ENCODE data around the gene CD209. TPM values are rescaled to one million over a fixed set of nuclear protein-coding genes. Genes with fewer than 3 reads are reported as not detected.
A peak's percentile ranks its signal among the peaks of the same experiment; 100 is the strongest.

The CD209 gene
- total RNA-seq, 6 donors from 2014 or later: 0.55 to 14.8 (median 1.7) TPM

DNA sequence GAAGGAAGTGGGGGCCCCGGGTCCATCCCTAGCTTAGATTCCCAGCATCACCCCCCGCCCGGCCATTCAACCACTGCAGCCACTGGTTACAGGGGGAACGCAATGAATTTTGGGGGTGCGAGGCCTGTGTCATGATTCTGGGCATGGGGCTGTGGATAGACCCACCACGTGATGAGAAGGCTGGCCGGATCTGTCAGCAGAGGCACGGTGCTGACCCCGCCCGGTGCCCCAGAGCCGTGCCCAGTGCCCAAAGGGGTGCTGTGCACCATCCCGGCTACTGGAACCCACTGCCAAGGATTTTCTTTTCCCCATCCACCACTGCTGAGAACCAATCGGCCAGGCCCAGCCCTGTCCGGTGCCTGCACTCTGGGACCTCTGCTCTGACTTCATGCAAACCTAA, 43.1 kb upstream of the CD209 start:
- no peak for ATAC-seq (ENCODE audit: low FRiP score in 2 of 2)
- peak in 1 of 2 donors; percentile 72 for DNase-seq
- no peaks in the 10 kb centered on the region for H3K36me3 ChIP-seq
- WGBS, 2 donors: 88 to 99% methylated on average over 10 to 14 of the region's 14 CpGs
- H3K4me1 ChIP-seq: peaks cover 9 to 25% (median 21%) of the 10 kb centered on the region in 4 donors
- TF ChIP-seq POLR2AphosphoS5 (IDR thresholded peaks at IDR 0.05) (no peak), POLR2A (IDR thresholded peaks at IDR 0.05) (no peak), EP300 (IDR thresholded peaks at IDR 0.05) (no peak)
- TF ChIP-seq, protein P1, sequence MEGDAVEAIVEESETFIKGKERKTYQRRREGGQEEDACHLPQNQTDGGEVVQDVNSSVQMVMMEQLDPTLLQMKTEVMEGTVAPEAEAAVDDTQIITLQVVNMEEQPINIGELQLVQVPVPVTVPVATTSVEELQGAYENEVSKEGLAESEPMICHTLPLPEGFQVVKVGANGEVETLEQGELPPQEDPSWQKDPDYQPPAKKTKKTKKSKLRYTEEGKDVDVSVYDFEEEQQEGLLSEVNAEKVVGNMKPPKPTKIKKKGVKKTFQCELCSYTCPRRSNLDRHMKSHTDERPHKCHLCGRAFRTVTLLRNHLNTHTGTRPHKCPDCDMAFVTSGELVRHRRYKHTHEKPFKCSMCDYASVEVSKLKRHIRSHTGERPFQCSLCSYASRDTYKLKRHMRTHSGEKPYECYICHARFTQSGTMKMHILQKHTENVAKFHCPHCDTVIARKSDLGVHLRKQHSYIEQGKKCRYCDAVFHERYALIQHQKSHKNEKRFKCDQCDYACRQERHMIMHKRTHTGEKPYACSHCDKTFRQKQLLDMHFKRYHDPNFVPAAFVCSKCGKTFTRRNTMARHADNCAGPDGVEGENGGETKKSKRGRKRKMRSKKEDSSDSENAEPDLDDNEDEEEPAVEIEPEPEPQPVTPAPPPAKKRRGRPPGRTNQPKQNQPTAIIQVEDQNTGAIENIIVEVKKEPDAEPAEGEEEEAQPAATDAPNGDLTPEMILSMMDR (IDR thresholded peaks at IDR 0.05): no peak
- peaks cover 0 to 24% (median 14%) of the 10 kb centered on the region in 4 donors for H3K27me3 ChIP-seq
- H3K27ac ChIP-seq: no peak overlapping the region
- no peak overlapping the region for H3K4me3 ChIP-seq
- no peaks in the 10 kb centered on the region for H3K9me3 ChIP-seq

DNA sequence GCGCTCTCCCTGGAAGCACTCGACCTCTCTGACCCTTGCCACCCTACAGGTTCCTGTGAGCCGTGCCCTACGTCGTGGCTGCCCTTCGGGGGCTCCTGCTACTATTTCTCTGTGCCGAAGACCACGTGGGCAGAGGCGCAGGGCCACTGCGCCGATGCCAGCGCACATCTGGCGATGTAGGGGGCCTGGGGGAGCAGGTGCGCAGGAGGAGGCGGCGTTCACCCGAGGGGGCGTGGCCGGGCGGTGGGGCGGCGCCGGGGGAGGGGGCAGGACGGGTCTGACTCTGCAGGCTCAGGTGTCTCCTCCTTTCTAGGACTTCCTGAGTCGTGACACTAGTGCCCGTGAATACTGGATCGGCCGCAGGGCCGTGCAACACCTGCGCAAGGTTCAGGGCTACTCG, 42.1 kb upstream of the CD209 start:
- WGBS, 2 donors: 13 to 33% methylated on average over 18 to 23 of the region's 31 CpGs
- Histone ChIP-seq H3K27ac (no peak overlapping the region), H3K4me1 (peaks cover 9 to 28% (median 19%) of the 10 kb centered on the region in 4 donors), H3K27me3 (peaks cover 0 to 24% (median 14%) of the 10 kb centered on the region in 4 donors), H3K36me3 (no peaks in the 10 kb centered on the region), H3K4me3 (peak overlapping the region in 2 of 4 donors; percentile 29 to 39), H3K9me3 (no peaks in the 10 kb centered on the region)
- peak in 1 of 2 donors; percentile 24 for ATAC-seq (ENCODE audit: low FRiP score in 2 of 2)
- DNase-seq: peak in 1 of 2 donors; percentile 83
- TF ChIP-seq POLR2AphosphoS5 (IDR thresholded peaks at IDR 0.05) (no peak), POLR2A (IDR thresholded peaks at IDR 0.05) (no peak), EP300 (IDR thresholded peaks at IDR 0.05) (no peak)
- TF ChIP-seq, protein P1 (IDR thresholded peaks at IDR 0.05): no peak

GRCh38 chr19:7788933-7789323, 41.6 kb upstream of the CD209 start:
- no peak overlapping the region for H3K27ac ChIP-seq
- H3K36me3 ChIP-seq: no peaks in the 10 kb centered on the region
- WGBS, 2 donors: 0% methylated on average over 22 of the region's 23 CpGs; no CpG with 5 or more reads in 1 of the 2 donors
- H3K27me3 ChIP-seq: peaks cover 0 to 24% (median 14%) of the 10 kb centered on the region in 4 donors
- peaks cover 9 to 33% (median 22%) of the 10 kb centered on the region in 4 donors for H3K4me1 ChIP-seq
- H3K4me3 ChIP-seq: peak overlapping the region in 2 of 4 donors; percentile 29 to 39
- H3K9me3 ChIP-seq: no peaks in the 10 kb centered on the region
- ATAC-seq (ENCODE audit: low FRiP score in 2 of 2) (peak in 1 of 2 donors; percentile 12), DNase-seq (no peak)
- no peak for TF ChIP-seq POLR2AphosphoS5 (IDR thresholded peaks at IDR 0.05)
- TF ChIP-seq, protein P1 (IDR thresholded peaks at IDR 0.05): no peak
- no peak for TF ChIP-seq POLR2A (IDR thresholded peaks at IDR 0.05)
- TF ChIP-seq EP300 (IDR thresholded peaks at IDR 0.05): no peak

DNA sequence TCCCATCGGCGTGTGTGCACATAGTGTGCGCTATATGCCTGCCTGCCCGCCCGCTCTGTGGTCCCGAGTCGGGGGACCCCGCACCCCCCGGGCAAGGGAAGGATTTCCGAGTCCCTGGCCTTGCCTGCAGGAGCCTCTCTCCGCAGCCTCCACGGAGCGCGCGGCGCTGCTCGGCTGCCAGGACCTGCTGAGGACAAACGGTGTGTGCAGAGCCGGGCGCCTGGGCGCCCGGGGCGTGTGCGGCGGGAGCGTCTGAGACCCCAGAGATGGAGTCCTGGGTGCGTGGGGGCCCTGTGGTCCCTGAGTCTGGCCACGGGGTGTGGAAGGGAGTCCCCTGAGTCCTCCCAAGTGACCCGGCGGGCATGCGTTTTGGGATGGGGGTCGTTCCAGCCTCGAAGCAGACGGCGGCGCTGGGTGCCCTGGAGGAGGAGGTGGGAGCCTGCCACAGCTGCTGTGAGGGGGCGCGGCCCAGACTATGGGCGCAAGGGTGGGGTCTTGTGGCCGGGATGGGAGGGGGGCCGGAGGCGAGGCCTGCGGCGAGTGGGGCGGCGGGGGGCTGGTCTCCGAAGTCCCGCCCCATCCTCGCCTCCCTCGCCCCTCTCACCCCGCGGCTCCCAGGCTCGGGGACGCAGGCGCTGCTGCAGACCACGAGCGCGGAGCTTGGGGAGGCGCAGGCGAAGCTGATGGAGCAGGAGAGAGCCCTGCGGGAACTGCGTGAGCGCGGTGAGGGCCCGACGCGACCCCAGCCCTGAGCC, 41.0 kb upstream of the CD209 start:
- TF ChIP-seq POLR2AphosphoS5 (IDR thresholded peaks at IDR 0.05) (no peak), EP300 (IDR thresholded peaks at IDR 0.05) (no peak), POLR2A (IDR thresholded peaks at IDR 0.05) (no peak)
- TF ChIP-seq, protein P1 (IDR thresholded peaks at IDR 0.05): no peak
- Histone ChIP-seq H3K27me3 (peaks cover 0 to 24% (median 14%) of the 10 kb centered on the region in 4 donors), H3K4me1 (peaks cover 9 to 37% (median 26%) of the 10 kb centered on the region in 4 donors), H3K9me3 (no peaks in the 10 kb centered on the region), H3K36me3 (no peaks in the 10 kb centered on the region), H3K4me3 (peak overlapping the region in 3 of 4 donors; percentile 22 to 39 (median 29)), H3K27ac (no peak overlapping the region)
- DNase-seq (peak in 1 of 2 donors; percentile 82), ATAC-seq (ENCODE audit: low FRiP score in 2 of 2) (no peak)
- WGBS, 2 donors: 5% methylated on average over 23 of the region's 67 CpGs; no CpG with 5 or more reads in 1 of the 2 donors

Measured in upper lobe of left lung (tissue), 6 donors.